Bronchial epithelial cell (primary cell): Measurements from ENCODE around the gene TLE3. TPM values are rescaled to one million over a fixed set of nuclear protein-coding genes. Genes with fewer than 3 reads are reported as not detected.

Experiments used
- DNase-seq: peaks from one replicate; pipeline ENCODE4 v3.0.0-alpha.2; 2010; ENCODE audit warnings: low read depth
- FAIRE-seq: peaks from 2 replicates; lab custom pipeline; 2011; peaks lifted over from hg19 to GRCh38; lab: Jason Lieb, UNC
- H3K27me3 ChIP-seq: 2 replicates; pipeline ENCODE4 v1.5.1; 2011; ENCODE audit warnings: low read length; ENCODE audit not compliant: control insufficient read depth, insufficient read depth
- H3K36me3 ChIP-seq: 2 replicates; pipeline ENCODE4 v1.5.1; 2011; ENCODE audit warnings: low read length; ENCODE audit not compliant: control insufficient read depth, insufficient read depth
- H3K4me3 ChIP-seq: 2 replicates; pipeline ENCODE4 v1.5.1; 2011; ENCODE audit warnings: mild to moderate bottlenecking, low read depth, low read length, control low read depth
- CTCF ChIP-seq: IDR thresholded peaks from 2 replicates; pipeline ENCODE4 v1.5.1; 2011; ENCODE audit warnings: mild to moderate bottlenecking, moderate library complexity, low read length, control low read depth, inconsistent platforms; ENCODE audit not compliant: insufficient read depth, severe bottlenecking
- total RNA-seq: library from RNA; depleted of rRNA; stranded (reverse); fragments of >200 nt; gene quantifications from 2 replicates; pipeline ENCODE4 v1.2.1, GENCODE V29; 2014

The TLE3 gene
- total RNA-seq, 1 donor from 2014 or later, result 19.2 TPM

GRCh38 chr15:70061696-70062270 is 35.9 kb downstream of the TLE3 start:
- DNase-seq (no peak), FAIRE-seq (no peak)
- H3K36me3 ChIP-seq, result peaks cover 47% of the 10 kb centered on the region
- no peak for TF ChIP-seq CTCF
- no peaks in the 10 kb centered on the region for H3K27me3 ChIP-seq
- H3K4me3 ChIP-seq, result no peak overlapping the region

GRCh38 chr15:70060993-70061305 is 36.8 kb downstream of the TLE3 start:
- no peak for TF ChIP-seq CTCF
- DNase-seq (no peak), FAIRE-seq (no peak)
- Histone ChIP-seq H3K27me3 (no peaks in the 10 kb centered on the region), H3K36me3 (peaks cover 47% of the 10 kb centered on the region), H3K4me3 (no peak overlapping the region)

- Histone ChIP-seq H3K4me3 (no peak overlapping the region), H3K27me3 (no peaks in the 10 kb centered on the region), H3K36me3 (peaks cover 45% of the 10 kb centered on the region)
- DNase-seq (no peak), FAIRE-seq (no peak)
- no peak for TF ChIP-seq CTCF
These were observed 37.3 kb downstream of the TLE3 start for GRCh38 chr15:70060214-70060992.

- no peak overlapping the region for H3K4me3 ChIP-seq
- no peak for TF ChIP-seq CTCF
- FAIRE-seq, result peak; percentile 40
- peaks cover 42% of the 10 kb centered on the region for H3K36me3 ChIP-seq
- H3K27me3 ChIP-seq, result no peaks in the 10 kb centered on the region
- no peak for DNase-seq
These were observed 38.1 kb downstream of the TLE3 start for GRCh38 chr15:70059476-70060213.

GRCh38 chr15:70058642-70059360 is 38.9 kb downstream of the TLE3 start:
- no peak for TF ChIP-seq CTCF
- FAIRE-seq (no peak), DNase-seq (no peak)
- peaks cover 48% of the 10 kb centered on the region for H3K36me3 ChIP-seq
- no peak overlapping the region for H3K4me3 ChIP-seq
- no peaks in the 10 kb centered on the region for H3K27me3 ChIP-seq
